Measurements from ENCODE around the gene CAV3. TPM values are rescaled to one million over a fixed set of nuclear protein-coding genes. Genes with fewer than 3 reads are reported as not detected.

The CAV3 gene
- not detected in 2 replicates for total RNA-seq

DNA sequence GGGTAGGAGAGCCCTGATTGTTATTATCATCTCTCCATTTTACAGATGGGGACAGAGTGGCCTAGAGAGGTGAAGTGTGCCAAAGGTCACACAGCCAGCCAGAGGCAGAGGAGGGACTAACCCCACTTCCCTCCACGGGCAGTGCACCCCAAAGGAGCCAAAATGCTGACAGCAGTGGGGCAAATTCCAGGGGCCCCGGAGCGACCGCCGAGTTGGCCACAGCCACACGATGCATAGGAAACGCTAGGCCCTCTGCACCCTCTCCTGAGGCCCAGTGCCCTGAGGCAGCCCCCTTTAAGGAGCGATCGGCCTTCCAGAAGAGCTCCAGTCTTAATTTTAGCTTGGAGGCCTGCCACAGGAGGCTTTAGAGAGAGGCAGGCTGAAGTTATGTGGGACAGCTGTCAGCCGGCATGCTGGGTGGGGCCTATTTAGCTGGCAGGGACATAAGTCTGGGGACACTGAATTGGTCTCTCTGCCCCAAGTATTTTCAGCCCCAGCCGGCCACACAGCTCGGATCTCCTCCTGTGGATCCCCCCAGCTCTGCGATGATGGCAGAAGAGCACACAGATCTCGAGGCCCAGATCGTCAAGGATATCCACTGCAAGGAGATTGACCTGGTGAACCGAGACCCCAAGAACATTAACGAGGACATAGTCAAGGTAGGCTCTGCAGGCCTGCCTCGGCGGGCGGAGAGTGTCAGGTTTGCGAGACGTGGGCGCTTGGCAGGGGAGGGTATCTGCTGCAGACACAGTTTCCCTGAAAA, at the start of gene CAV3:
Gene CAV3, plus strand, starts transcription at position 471 of the 763 bp plus-strand sequence. Its CDS starts 75 bp downstream, at position 546.

GRCh38 chr3:8769088-8769822, 35.7 kb downstream of the CAV3 start, which contains the start of gene OXTR:
Gene OXTR (minus strand): TSS chr3:8769613. CDS start chr3:8768187, 1,426 bp downstream.

Other genes with a start within 250 kb of the CAV3 start
- 61.4 and 101 TPM in 2 replicates for gene LMCD1, start 232.0 kb upstream of the CAV3 start, total RNA-seq
- 0.63 TPM in 1 of 2 replicates, not detected in the other for gene SSUH2, start 89.0 kb upstream of the CAV3 start, total RNA-seq
- gene OXTR, start 35.8 kb downstream of the CAV3 start, total RNA-seq = 5.7 and 29.3 TPM in 2 replicates
- 4.8 and 17.9 TPM in 2 replicates for gene RAD18, start 229.7 kb downstream of the CAV3 start, total RNA-seq

All from mesangial cell (primary cell).